SH-SY5Y (cell line): ENCODE measurements around the gene NAGS.

Experiments used
- GATA2 ChIP-seq: IDR thresholded peaks from 2 replicates; pipeline ENCODE4 v1.6.1; 2011; ENCODE audit warnings: mild to moderate bottlenecking, low read depth, low read length
- GATA3 ChIP-seq: IDR thresholded peaks from 2 replicates; pipeline ENCODE4 v1.6.1; 2011; ENCODE audit warnings: low read depth, mild to moderate bottlenecking, low read length, moderate library complexity

DNA sequence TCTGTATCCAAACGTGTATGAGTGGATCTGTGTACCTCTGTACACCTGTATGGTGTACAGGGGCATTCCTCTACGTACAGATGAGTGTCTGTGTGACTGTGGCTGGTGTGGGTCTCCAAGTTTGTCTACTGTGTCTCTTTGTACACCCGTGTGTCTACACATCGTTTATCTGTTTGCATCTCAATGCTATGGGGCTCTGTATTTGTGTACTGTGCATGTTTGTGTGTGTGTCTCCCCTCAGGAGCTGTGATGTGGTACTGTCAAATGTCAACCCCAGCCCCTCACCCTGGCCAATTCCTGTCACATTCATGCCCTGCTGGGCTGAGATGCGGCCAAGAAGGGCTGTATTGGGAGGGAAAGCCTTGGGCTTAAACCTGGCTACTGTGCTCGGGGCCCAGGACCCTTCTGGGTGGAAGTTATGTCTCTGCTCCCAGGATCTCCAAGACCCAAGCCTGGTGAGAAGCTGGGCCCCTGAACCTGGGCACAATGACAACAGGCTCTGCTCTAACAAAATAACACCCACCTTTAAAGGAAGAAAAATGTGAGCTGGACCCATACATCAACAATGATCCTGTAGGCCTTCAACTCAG, 3.5 kb upstream of the NAGS start:
- TF ChIP-seq GATA3 (no peak), GATA2 (no peak)
